ENCODE measurements around the gene SNN.

The SNN gene

DNA sequence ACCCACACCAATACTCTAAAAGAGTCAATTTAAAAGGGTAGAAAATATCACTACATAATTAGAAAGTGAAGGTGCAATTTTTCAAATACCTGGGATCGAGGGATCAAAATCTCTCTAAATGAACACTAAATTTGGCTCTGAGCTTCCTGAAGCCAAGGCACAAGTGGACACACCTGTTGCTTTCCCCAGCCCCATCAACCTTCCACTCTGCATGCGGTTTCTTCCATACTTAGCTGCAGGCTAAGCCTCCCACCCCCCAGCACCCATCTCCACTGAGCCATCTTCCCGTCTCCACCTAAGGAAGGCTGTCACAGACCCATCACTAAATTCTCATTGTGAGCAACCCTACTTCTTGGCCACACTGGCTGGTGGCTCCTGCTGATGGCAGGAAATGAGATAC lies 43.9 kb downstream of the SNN start:
- WGBS, 2 donors (ENCODE audit: extremely low coverage in 2 of 2, insufficient read length in 2 of 2, insufficient replicate concordance in 1 of 2), result no CpG with 5 or more reads among the region's 3 CpGs
- Histone ChIP-seq H3K36me3 (replicated peaks in 1 of 2; ENCODE audit: control insufficient read depth in 2 of 2, insufficient read depth in 2 of 2, low read length in 2 of 2) (peaks cover 2 to 65% of the 10 kb centered on the region in 2 donors), H2BK120ac (ENCODE audit: low read depth, low read length) (no peak overlapping the region), H3K27ac (replicated peaks; ENCODE audit: low read length) (no peak overlapping the region), H3K18ac (ENCODE audit: low read length) (no peak overlapping the region), H3K23ac (ENCODE audit: low read depth, low read length, poor library complexity) (no peak overlapping the region), H4K8ac (ENCODE audit: low read depth, low read length) (no peak overlapping the region), H2AFZ (ENCODE audit: low read length) (no peak overlapping the region), H3K4me2 (ENCODE audit: insufficient read depth, low read length, poor library complexity, severe bottlenecking) (no peak overlapping the region), H2BK5ac (ENCODE audit: low read length) (no peak overlapping the region), H3K9ac (ENCODE audit: low read depth, low read length, poor library complexity) (no peak overlapping the region), H3K27me3 (ENCODE audit: control insufficient read depth in 3 of 3, insufficient read depth in 3 of 3, low read depth in 1 of 3, low read length in 3 of 3) (no peaks in the 10 kb centered on the region), H3K14ac (ENCODE audit: low read length) (no peak overlapping the region), H2AK5ac (ENCODE audit: low read depth, low read length) (no peak overlapping the region), H3K79me1 (ENCODE audit: low read depth, low read length) (no peaks in the 10 kb centered on the region), H4K91ac (ENCODE audit: low read depth, low read length, poor library complexity) (no peak overlapping the region), H3K4ac (ENCODE audit: low read length) (no peak overlapping the region), H2BK12ac (ENCODE audit: low read length) (no peak overlapping the region), H3K9me3 (replicated peaks in 1 of 2; ENCODE audit: control insufficient read depth in 2 of 2, insufficient read depth in 1 of 2, low read depth in 1 of 2, low read length in 2 of 2) (no peaks in the 10 kb centered on the region), H2BK15ac (ENCODE audit: low read length) (no peak overlapping the region), H3K4me1 (ENCODE audit: control insufficient read depth in 2 of 2, insufficient read depth in 1 of 2, low read depth in 1 of 2, low read length in 2 of 2) (no peaks in the 10 kb centered on the region), H3K4me3 (ENCODE audit: low read length in 2 of 2) (no peak overlapping the region)
- DNase-seq (ENCODE audit: low spot score), result no peak

DNA sequence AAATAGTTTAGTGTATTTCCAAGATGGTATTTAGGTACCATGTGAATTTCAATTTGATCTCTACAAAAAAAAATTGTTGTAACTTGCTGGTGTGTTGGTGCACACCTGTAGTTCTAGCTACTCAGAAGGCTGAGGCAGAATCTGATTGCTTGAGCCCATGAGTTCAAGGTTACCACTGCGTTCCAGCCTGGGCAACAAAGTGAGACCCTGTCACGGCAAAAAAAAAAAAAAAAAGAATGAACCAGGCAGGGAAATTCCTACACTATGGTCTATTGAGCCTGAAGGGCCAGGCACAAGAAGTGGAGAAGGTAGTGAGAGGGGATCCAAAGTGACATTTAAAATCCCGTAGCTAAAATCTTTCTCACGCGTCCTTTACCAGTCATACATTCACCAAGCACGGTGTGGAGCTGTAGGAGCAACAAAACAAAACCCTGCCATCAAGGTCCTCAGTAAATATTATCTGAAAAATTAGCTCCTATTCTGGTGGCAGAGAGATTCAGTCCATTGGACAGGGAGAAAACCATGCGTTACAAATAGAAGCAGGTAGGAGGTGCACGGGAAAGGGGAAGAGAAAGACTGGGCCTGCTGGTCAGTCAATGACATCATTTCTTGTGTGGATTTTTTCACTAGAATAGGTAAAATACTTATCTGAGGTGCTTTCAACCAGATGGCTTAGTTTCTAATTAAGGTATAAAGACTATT lies 47.1 kb downstream of the SNN start:
- H3K79me1 ChIP-seq (ENCODE audit: low read depth, low read length), result no peaks in the 10 kb centered on the region
- no peak overlapping the region for H4K8ac ChIP-seq (ENCODE audit: low read depth, low read length)
- H3K4me2 ChIP-seq (ENCODE audit: insufficient read depth, low read length, poor library complexity, severe bottlenecking), result no peak overlapping the region
- no peak overlapping the region for H3K9ac ChIP-seq (ENCODE audit: low read depth, low read length, poor library complexity)
- no peak overlapping the region for H2BK15ac ChIP-seq (ENCODE audit: low read length)
- no peak overlapping the region for H3K27ac ChIP-seq (replicated peaks; ENCODE audit: low read length)
- H2AK5ac ChIP-seq (ENCODE audit: low read depth, low read length), result no peak overlapping the region
- no peak overlapping the region for H2BK5ac ChIP-seq (ENCODE audit: low read length)
- no peak overlapping the region for H3K23ac ChIP-seq (ENCODE audit: low read depth, low read length, poor library complexity)
- H3K4me3 ChIP-seq (ENCODE audit: low read length in 2 of 2), result no peak overlapping the region
- no peak for DNase-seq (ENCODE audit: low spot score)
- no peaks in the 10 kb centered on the region for H3K9me3 ChIP-seq (replicated peaks in 1 of 2; ENCODE audit: control insufficient read depth in 2 of 2, insufficient read depth in 1 of 2, low read depth in 1 of 2, low read length in 2 of 2)
- peaks cover 5 to 70% of the 10 kb centered on the region in 2 donors for H3K36me3 ChIP-seq (replicated peaks in 1 of 2; ENCODE audit: control insufficient read depth in 2 of 2, insufficient read depth in 2 of 2, low read length in 2 of 2)
- H3K27me3 ChIP-seq (ENCODE audit: control insufficient read depth in 3 of 3, insufficient read depth in 3 of 3, low read depth in 1 of 3, low read length in 3 of 3), result no peaks in the 10 kb centered on the region
- no peak overlapping the region for H2AFZ ChIP-seq (ENCODE audit: low read length)
- H2BK12ac ChIP-seq (ENCODE audit: low read length), result no peak overlapping the region
- H3K4me1 ChIP-seq (ENCODE audit: control insufficient read depth in 2 of 2, insufficient read depth in 1 of 2, low read depth in 1 of 2, low read length in 2 of 2), result no peaks in the 10 kb centered on the region
- no peak overlapping the region for H2BK120ac ChIP-seq (ENCODE audit: low read depth, low read length)
- H3K4ac ChIP-seq (ENCODE audit: low read length), result no peak overlapping the region
- no peak overlapping the region for H3K18ac ChIP-seq (ENCODE audit: low read length)
- no peak overlapping the region for H4K91ac ChIP-seq (ENCODE audit: low read depth, low read length, poor library complexity)
- H3K14ac ChIP-seq (ENCODE audit: low read length), result no peak overlapping the region
- no CpG with 5 or more reads among the region's 8 CpGs for WGBS, 2 donors (ENCODE audit: extremely low coverage in 2 of 2, insufficient read length in 2 of 2, insufficient replicate concordance in 1 of 2)

DNA sequence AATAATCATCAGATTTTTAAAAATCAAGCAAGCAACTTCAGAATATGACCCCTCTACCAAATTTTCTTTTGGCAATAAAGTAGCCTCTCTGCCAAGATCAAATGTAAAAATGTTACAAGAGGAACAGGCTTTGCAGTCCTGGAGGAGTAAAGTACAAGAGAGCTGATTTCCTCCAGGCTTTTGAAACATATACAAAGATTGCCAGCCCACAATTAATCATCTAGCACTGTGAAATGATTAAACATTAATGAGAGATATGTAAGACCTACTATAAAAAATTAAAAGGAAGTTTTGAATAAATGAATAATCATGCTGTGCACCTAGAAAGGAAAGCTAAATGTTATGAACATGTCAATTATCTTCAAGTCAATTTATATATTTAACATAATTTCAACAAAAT lies 48.1 kb downstream of the SNN start:
- Histone ChIP-seq H2AFZ (ENCODE audit: low read length) (no peak overlapping the region), H3K9me3 (replicated peaks in 1 of 2; ENCODE audit: control insufficient read depth in 2 of 2, insufficient read depth in 1 of 2, low read depth in 1 of 2, low read length in 2 of 2) (no peaks in the 10 kb centered on the region), H2BK12ac (ENCODE audit: low read length) (no peak overlapping the region), H3K4me3 (ENCODE audit: low read length in 2 of 2) (no peak overlapping the region), H3K36me3 (replicated peaks in 1 of 2; ENCODE audit: control insufficient read depth in 2 of 2, insufficient read depth in 2 of 2, low read length in 2 of 2) (peaks cover 8 to 72% of the 10 kb centered on the region in 2 donors), H2BK120ac (ENCODE audit: low read depth, low read length) (no peak overlapping the region), H3K4ac (ENCODE audit: low read length) (no peak overlapping the region), H3K4me2 (ENCODE audit: insufficient read depth, low read length, poor library complexity, severe bottlenecking) (no peak overlapping the region), H3K14ac (ENCODE audit: low read length) (no peak overlapping the region), H2BK15ac (ENCODE audit: low read length) (no peak overlapping the region), H3K9ac (ENCODE audit: low read depth, low read length, poor library complexity) (no peak overlapping the region), H4K8ac (ENCODE audit: low read depth, low read length) (no peak overlapping the region), H3K27me3 (ENCODE audit: control insufficient read depth in 3 of 3, insufficient read depth in 3 of 3, low read depth in 1 of 3, low read length in 3 of 3) (no peaks in the 10 kb centered on the region), H2AK5ac (ENCODE audit: low read depth, low read length) (no peak overlapping the region), H2BK5ac (ENCODE audit: low read length) (no peak overlapping the region), H3K79me1 (ENCODE audit: low read depth, low read length) (no peaks in the 10 kb centered on the region), H4K91ac (ENCODE audit: low read depth, low read length, poor library complexity) (no peak overlapping the region), H3K18ac (ENCODE audit: low read length) (no peak overlapping the region), H3K27ac (replicated peaks; ENCODE audit: low read length) (no peak overlapping the region), H3K23ac (ENCODE audit: low read depth, low read length, poor library complexity) (no peak overlapping the region), H3K4me1 (ENCODE audit: control insufficient read depth in 2 of 2, insufficient read depth in 1 of 2, low read depth in 1 of 2, low read length in 2 of 2) (no peaks in the 10 kb centered on the region)
- DNase-seq (ENCODE audit: low spot score), result no peak

DNA sequence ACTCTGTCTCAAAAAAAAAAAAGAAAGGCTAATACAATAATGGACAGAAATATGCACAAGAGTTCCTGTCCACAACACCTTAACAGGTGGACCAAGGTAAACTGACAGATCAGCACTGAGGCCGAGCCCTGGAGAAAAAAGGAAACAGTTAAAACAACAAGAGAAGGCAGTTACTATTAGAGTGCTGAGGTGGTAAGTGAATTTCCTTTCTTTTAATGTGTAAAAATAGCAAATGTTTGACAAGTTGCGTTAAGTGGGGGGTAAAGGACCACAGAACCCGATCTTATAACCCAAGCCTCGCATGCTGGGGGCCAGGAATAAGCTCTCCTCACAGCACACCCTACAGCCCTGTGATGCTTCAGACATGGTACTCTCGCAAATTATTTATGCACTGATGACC lies 49.6 kb downstream of the SNN start:
- Histone ChIP-seq H3K9me3 (replicated peaks in 1 of 2; ENCODE audit: control insufficient read depth in 2 of 2, insufficient read depth in 1 of 2, low read depth in 1 of 2, low read length in 2 of 2) (no peaks in the 10 kb centered on the region), H3K4me2 (ENCODE audit: insufficient read depth, low read length, poor library complexity, severe bottlenecking) (no peak overlapping the region), H3K36me3 (replicated peaks in 1 of 2; ENCODE audit: control insufficient read depth in 2 of 2, insufficient read depth in 2 of 2, low read length in 2 of 2) (peaks cover 11 to 73% of the 10 kb centered on the region in 2 donors), H3K27me3 (ENCODE audit: control insufficient read depth in 3 of 3, insufficient read depth in 3 of 3, low read depth in 1 of 3, low read length in 3 of 3) (no peaks in the 10 kb centered on the region), H3K18ac (ENCODE audit: low read length) (no peak overlapping the region), H2BK5ac (ENCODE audit: low read length) (no peak overlapping the region), H2BK120ac (ENCODE audit: low read depth, low read length) (no peak overlapping the region), H2BK15ac (ENCODE audit: low read length) (no peak overlapping the region), H3K79me1 (ENCODE audit: low read depth, low read length) (no peaks in the 10 kb centered on the region), H4K8ac (ENCODE audit: low read depth, low read length) (no peak overlapping the region), H3K14ac (ENCODE audit: low read length) (no peak overlapping the region), H4K91ac (ENCODE audit: low read depth, low read length, poor library complexity) (no peak overlapping the region), H2AK5ac (ENCODE audit: low read depth, low read length) (no peak overlapping the region), H3K4me3 (ENCODE audit: low read length in 2 of 2) (no peak overlapping the region), H2AFZ (ENCODE audit: low read length) (no peak overlapping the region), H3K23ac (ENCODE audit: low read depth, low read length, poor library complexity) (no peak overlapping the region), H3K4ac (ENCODE audit: low read length) (no peak overlapping the region), H3K27ac (replicated peaks; ENCODE audit: low read length) (no peak overlapping the region), H2BK12ac (ENCODE audit: low read length) (no peak overlapping the region), H3K4me1 (ENCODE audit: control insufficient read depth in 2 of 2, insufficient read depth in 1 of 2, low read depth in 1 of 2, low read length in 2 of 2) (no peaks in the 10 kb centered on the region), H3K9ac (ENCODE audit: low read depth, low read length, poor library complexity) (no peak overlapping the region)
- no CpG with 5 or more reads among the region's 5 CpGs for WGBS, 2 donors (ENCODE audit: extremely low coverage in 2 of 2, insufficient read length in 2 of 2, insufficient replicate concordance in 1 of 2)
- DNase-seq (ENCODE audit: low spot score), result no peak
